ENCODE data around the gene GSC. TPM values are rescaled to one million over a fixed set of nuclear protein-coding genes. Genes with fewer than 3 reads are reported as not detected.

Gene GSC
- total RNA-seq: 0.46 TPM

DNA sequence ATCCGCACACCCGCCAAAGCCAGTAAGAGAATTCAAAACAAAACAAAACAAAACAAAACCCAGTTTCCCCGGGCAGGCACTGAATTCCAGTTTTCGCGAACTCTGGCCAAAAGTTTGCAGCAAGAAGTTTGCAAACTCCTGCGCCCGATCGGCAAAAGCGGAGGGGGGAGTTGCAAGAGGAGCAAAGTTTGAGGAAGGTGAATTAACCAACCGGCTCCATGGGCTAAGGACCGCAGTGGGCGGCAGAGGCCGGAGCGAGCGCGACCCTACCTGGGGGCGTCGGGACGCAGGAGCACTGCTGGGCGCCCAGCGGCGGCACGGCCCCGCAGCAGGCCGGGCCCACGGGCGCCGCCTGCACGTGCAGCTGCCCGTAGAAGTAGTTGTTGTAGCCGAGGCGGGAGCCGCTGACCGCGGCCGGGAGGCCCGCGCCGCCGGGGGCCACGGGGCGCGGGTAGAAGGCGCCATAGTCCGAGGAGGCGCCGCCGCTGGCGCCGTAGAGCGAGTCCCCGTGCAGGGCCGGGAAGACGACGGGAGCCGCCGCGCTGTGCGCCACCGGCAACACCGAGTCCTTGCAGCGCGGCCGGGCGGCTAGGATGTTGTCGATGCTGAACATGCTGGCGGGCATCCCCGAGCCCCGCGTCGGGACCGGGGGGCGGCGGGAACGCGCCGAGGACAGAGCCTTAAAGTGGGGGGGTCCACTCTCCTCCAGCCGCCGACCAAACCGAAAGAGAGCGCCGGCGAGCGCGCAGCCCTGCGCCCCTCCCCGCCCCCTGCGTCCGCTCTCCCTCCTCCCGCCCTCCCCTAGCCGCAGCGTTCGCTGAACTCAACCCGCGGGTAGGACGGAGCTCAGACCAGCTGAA, at the start of gene GSC:
Gene GSC (minus strand): TSS at position 723 of the 860 bp plus-strand sequence. CDS start 98 bp downstream, at position 625.

Other genes with a start within 250 kb of the GSC start
- gene SERPINA4, start 208.7 kb downstream of the GSC start, total RNA-seq: not detected
- 0.69 TPM for gene SERPINA5, start 188.7 kb downstream of the GSC start, total RNA-seq
- 2.5 TPM for gene SERPINA3, start 157.7 kb downstream of the GSC start, total RNA-seq

Data from diencephalon (tissue), 1 donor.